HL-60/S4 (cell line): ENCODE data around the gene TVP23C.

ENCODE experiments used
- in situ Hi-C: fragments of 300-500 bp; cut with MboI; formaldehyde crosslinking; loops from 2 replicates; pipeline ENCODE4 v1.14.3; 2022; ENCODE audit warnings: low sequenced_read_pairs

TVP23C gene

DNA sequence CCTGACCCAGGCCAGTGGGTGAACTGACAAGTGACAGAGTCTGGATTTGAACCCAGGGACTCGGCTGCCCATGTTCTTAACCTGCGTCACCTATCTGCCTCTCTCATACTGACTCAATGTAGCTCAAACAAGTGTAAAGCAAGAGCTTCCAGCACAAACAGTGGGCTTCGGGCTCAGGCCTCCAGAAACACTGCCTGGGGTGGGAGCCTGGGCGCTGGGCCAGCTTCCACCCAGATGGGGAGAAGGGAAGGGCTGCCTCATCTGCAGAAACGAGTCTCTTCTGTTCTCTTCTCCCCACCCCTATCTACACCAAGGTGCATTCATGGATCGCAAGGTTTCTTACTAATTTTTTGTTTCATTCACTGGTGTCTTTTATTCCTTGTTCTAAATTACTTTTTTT, 97.2 kb downstream of the TVP23C start:
- in situ Hi-C loops: no loop called here

DNA sequence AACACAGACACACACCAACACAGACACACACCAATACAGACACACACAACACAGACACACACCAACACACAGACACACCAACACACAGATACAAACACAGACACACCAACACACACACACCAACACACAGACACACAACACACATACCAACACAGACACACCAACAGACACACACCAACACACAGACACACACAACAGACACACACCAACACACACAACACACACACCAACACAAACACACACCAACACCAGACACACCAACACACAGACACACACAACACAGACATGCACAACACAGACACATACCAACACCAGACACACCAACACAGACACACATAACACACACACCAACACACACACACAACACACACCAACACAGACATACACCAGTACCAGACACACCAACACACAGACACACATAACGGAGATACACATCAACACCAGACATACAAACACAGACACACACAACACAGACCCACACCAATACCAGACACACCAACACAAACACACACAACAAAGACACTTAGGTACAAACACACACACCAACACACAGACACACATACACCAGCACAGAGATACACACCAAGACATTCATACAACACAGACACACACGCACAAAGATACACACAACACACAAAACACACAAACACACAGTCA, 98.1 kb downstream of the TVP23C start:
- in situ Hi-C loops: no loop called here

DNA sequence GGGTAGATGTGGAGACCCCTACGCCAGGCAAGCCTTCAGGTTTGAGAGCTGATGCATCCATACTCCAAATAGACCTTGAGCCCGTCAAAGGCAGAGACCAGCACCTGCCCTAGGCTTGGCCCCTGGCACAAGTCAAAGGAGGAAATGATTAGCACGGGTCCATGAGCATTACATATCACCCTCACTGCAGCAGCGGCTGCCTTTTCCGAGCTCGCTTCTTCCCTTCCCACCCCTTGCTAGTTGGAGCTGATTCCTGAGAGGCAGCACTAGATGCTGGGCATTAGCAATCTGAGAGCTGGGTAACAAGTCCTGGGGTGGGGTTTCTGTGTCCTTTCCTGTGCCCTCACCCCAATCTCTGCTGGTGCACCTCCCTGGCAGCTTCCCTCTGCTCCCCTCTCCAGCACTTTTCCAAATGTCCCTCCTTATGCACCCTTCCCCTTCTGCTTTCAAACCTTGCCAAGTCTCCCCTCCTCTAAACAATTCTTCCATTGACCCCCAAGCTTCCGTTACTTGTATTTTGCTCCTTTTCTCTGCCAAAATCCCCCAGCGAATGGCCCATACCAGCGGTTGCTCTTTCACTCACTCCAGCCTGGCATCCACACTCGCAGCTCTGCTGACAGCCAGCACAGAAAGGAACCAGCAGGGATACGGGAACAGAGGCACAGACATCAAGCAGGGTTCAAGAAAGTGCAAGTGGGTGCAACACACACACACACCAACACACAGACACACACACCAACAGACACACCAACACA, 98.9 kb downstream of the TVP23C start:
- in situ Hi-C loops: no loop called here

DNA sequence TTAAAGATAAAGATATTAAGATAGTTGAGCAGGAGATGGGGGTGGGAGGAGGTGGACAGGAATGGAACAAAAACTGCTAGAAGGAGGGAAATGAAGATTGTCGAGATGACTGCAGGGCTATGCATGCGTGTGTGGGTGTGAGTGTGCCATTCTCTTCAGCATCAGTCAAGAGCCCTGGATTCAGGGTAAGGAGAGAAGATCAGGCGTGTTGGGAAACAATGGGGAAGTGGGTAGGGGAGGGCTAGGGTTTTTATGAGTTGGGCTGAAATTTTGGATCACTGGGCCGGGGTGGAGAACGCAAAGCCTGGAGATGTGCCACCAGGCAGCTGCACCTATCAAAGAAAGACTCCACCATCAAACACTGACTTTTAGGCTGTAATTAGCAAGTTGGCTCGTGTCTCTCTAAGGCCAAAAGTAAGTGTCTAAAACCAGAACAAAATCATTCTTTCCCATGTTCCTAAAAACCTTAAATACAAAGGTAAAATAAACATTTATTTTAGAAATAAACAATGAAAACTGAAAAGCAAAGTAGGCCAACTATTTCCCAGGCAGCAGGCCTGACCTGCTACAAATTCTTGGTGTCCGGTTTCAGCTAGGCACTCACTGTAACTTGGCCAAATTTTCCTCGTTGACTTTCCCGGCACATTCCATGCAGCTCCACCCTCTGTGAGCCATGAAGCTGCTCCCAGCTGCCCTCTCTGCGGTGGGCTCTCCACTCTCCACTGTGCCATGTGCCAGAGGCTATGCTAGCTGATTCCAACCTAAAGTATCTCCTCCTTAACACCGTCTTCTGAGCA, 100.1 kb downstream of the TVP23C start:
- in situ Hi-C loops: no loop called here

DNA sequence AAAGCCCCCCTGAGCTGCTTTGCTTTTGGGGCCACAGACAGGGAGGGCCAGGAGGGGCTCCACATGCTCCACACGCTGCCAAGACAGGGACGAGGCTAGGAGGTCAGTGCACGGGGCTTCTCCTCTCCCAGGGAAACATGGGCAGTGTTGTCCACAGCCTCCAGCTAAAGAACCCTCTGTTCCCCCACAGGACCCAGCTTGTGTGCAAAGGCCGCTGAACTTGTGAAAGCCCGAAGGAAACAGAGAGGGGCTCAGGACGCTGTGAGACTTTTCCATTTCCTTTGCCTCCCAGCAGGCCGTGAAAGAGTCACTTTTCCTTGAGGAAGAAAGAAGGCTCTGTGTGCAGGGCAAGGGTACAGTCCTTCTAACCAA, 105.6 kb downstream of the TVP23C start:
- in situ Hi-C loops: no loop called here

DNA sequence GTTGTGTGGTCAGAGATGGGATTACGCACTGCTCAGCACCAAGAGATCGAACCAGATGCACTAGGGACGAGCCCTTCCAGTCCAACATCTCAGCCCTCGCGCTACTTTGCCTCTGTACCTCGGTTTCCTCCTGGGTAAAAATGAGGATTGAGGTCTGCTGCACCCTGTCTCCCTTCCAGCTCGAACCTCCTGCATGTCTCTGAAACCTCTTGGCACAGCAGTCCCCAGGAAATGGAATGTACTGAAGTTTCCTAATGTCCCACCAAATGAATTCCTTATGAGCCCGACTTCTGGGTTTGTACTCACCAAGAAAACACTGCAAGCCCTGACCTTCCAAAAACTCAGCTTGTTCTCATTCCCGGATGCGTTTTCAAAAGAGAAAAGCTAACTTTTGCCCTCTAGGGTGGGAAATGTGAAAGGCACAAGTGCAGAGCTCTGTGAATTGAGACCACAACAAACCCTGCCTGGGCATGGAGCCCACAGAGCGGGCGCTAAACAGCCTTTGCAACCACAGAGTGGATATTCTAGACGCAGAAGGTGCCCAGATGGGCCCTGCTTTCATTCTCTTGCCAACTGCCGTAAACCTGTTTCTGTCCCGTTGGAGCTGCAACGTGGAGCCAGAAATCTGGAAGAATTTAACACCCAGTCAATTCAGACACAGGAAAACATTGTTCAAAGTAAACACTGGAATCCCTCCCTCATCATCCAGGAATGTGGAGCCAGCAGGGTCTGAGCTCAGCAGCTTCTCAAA, 106.1 kb downstream of the TVP23C start:
- in situ Hi-C loops: no loop called here

DNA sequence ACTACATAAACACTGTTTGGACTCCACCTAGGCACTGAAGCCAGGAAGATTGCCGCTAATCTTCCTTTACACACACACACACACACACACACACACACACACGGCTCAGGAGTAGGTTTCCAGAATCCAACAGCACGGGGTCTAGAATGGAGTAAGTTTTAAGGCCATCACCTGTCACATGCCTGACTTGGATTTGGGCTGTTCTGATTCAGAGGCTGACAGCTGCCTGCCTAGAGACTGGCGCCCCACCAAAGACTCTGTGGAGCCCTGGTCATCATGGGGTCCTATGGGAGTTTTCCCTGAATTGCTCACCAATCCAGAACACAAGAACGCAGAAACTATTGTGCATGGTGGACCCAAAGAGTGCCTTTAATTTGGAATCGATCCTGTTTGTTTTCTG, 106.8 kb downstream of the TVP23C start:
- in situ Hi-C loops: no loop called here

DNA sequence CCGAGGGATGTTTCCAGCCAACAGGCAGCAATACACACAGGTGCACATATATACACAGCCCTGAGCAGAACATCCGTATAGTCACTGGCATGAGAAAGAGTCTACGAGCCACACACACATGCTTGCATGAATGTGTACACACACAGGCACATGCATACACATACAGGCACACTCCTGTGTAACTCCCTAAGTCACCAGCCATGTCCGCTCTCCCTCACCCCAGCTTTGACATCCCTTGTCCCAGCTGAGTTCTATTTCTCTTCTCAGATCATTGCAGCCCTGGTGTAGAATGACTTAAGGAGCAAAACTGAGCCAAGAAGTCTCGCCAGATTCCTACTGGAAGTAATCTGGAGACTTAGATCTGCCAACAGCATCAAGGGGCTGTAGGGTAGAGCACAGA, 108.9 kb downstream of the TVP23C start:
- in situ Hi-C loops: no loop called here

DNA sequence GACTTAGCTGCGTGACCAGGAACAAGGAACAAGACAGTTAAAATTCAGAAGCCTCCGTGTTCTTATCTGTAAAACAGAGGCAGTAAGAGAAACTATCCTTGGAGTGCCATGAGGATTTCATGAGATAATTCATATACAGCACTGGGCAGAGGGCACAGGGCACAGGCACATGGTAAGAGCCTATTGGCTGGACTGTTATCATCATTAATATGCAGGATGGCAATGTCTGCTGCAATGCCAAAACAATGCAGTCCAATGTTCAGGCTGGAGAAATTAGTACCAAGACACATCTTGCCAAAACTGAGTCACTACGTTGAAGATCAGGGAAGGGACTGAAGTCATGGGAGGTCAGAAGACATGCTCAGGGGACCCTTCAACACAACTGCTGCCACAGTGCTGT, 109.5 kb downstream of the TVP23C start:
- in situ Hi-C loops: no loop called here

DNA sequence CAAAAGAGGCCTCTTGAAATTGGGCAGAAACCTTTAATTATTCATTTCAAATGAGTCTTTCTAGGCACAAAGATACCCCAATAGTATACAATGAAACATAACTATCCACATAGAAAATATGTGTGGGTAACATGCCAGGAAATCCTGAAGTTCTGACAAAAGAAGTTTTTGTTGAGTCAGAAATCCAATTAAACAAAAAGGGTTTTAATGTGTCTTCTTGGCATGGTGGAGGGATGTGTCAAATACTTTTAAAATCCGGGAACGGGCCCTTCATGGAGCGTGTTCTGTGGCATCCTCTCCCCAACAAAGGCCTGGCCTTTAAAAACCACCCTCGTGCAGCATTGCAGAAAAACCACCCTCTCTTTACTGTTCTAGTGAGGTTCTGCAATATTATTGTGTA, 110.0 kb downstream of the TVP23C start:
- in situ Hi-C loops: no loop called here

DNA sequence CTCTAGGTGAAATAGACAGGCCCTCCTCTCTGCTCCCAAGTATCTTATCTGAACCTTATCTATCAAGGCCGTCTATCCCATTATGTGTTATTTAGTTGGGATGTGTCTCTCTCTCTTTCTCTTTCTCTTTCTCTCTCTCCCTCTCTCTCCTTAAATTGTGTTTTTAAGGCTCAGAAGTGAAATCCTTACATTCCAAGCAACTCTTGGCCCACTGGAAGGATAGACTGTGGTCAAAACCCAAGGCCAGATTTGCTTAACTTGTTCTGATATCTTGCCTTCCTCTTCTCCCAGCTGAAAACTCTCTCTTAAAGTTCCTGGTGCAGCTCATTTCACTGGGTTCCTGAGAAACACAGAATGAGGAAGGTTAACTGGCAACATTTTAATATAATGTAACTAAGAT, 110.5 kb downstream of the TVP23C start:
- in situ Hi-C loops: no loop called here
